Left lung (tissue), 10 donors: ENCODE measurements around the gene RD3L. TPM values are rescaled to one million over a fixed set of nuclear protein-coding genes. Genes with fewer than 3 reads are reported as not detected.
A peak's percentile ranks its signal among the peaks of the same experiment; 100 is the strongest.

ENCODE experiments used
- ATAC-seq: fragments of 200-7000 bp; cut with Tn5 transposase; one replicate; pipeline ENCODE4 v1.9.1; 2020; ENCODE audit warnings: moderate library complexity
- DNase-seq, 4 donors: peaks; one replicate each; pipeline ENCODE4 v3.0.0-alpha.2; 2013 to 2020
- H3K27ac ChIP-seq, 2 donors: fragments of 200-600 bp; sonication (generic) in 1 of 2; one replicate each; pipeline versions ENCODE4 v1.5.0 to v1.8.0; 2020 to 2021
- H3K27me3 ChIP-seq, 2 donors: fragments of 200-600 bp; sonication (generic) in 1 of 2; one replicate each; pipeline versions ENCODE4 v1.5.0 to v1.8.0; 2020 to 2021
- H3K36me3 ChIP-seq, 2 donors: fragments of 200-600 bp; sonication (generic) in 1 of 2; one replicate each; pipeline versions ENCODE4 v1.5.0 to v1.8.0; 2020 to 2021
- H3K4me1 ChIP-seq, 2 donors: fragments of 200-600 bp; one replicate each; pipeline ENCODE4 v1.8.0; 2021
- H3K4me3 ChIP-seq, 2 donors: fragments of 200-600 bp; sonication (generic) in 1 of 2; one replicate each; pipeline versions ENCODE4 v1.5.0 to v1.8.0; 2020 to 2021; ENCODE audit warnings: mild to moderate bottlenecking in 1 of 2
- H3K9me3 ChIP-seq, 2 donors: fragments of 200-600 bp; sonication (generic) in 1 of 2; one replicate each; pipeline versions ENCODE4 v1.5.0 to v1.8.0; 2020 to 2021
- CTCF ChIP-seq, 2 donors: fragments of 200-600 bp; sonication (generic) in 1 of 2; IDR thresholded peaks; one replicate each; pipeline versions ENCODE4 v1.5.0 to v1.8.0; 2021; ENCODE audit warnings: antibody characterized with exemption in 2 of 2
- intact Hi-C, 2 donors: fragments of 100-400 bp; cut with DNase I; formaldehyde crosslinking; loops; one replicate each; pipeline versions ENCODE4 v1.11.2 to v1.14.2; 2022
- polyA plus RNA-seq, 6 donors: library from polyadenylated mRNA; unstranded; fragments of 120-200 nt; gene quantifications; one replicate each; pipeline ENCODE4 v1.2.1, GENCODE V29; 2013; ENCODE audit not compliant: insufficient read length in 6 of 6
- total RNA-seq, 2 donors: library from RNA; stranded (reverse); fragmentation: NEBNext Ultra II Directional; extraction: Animal tissue kit (Norgen Biotek cat#: 25700); gene quantifications; one replicate each; pipeline ENCODE4 v1.2.1, GENCODE V29; 2021
- donor health status: DM: no; HTN: yes; CAD: no.
- donor health status: DM: no; HTN: no; CAD: no.

Gene RD3L
- total and polyA plus RNA-seq, 8 donors, result 0.13 to 0.28 (median 0.19) TPM; not detected in 2

- Histone ChIP-seq H3K36me3 (no peaks in the 10 kb centered on the region), H3K27me3 (no peaks in the 10 kb centered on the region), H3K4me3 (no peak overlapping the region), H3K4me1 (peaks cover 0 to 3% of the 10 kb centered on the region in 2 donors), H3K9me3 (no peaks in the 10 kb centered on the region), H3K27ac (no peak overlapping the region)
- no peak for ATAC-seq
- intact Hi-C loops, result no loop called here
- no peak for DNase-seq
- no peak for TF ChIP-seq CTCF (IDR thresholded peaks at IDR 0.05)
Measured at GRCh38 chr14:103974575-103974974, 32.2 kb upstream of the RD3L start.

- no peak for TF ChIP-seq CTCF (IDR thresholded peaks at IDR 0.05)
- DNase-seq (no peak), ATAC-seq (peak; percentile 81)
- Histone ChIP-seq H3K4me1 (peaks cover 0 to 3% of the 10 kb centered on the region in 2 donors), H3K9me3 (no peaks in the 10 kb centered on the region), H3K27ac (no peak overlapping the region), H3K36me3 (no peaks in the 10 kb centered on the region), H3K4me3 (no peak overlapping the region), H3K27me3 (no peaks in the 10 kb centered on the region)
- intact Hi-C loops, result no loop called here
Measured at GRCh38 chr14:103973354-103973753, 31.0 kb upstream of the RD3L start.

GRCh38 chr14:103969961-103970360 lies 27.6 kb upstream of the RD3L start:
- H3K9me3 ChIP-seq, result no peaks in the 10 kb centered on the region
- TF ChIP-seq CTCF (IDR thresholded peaks at IDR 0.05), result no peak
- peaks cover 0 to 3% of the 10 kb centered on the region in 2 donors for H3K4me1 ChIP-seq
- no peak for ATAC-seq
- intact Hi-C loops, result no loop called here
- no peak overlapping the region for H3K4me3 ChIP-seq
- H3K27me3 ChIP-seq, result no peaks in the 10 kb centered on the region
- no peak overlapping the region for H3K27ac ChIP-seq
- no peaks in the 10 kb centered on the region for H3K36me3 ChIP-seq
- no peak for DNase-seq

- Histone ChIP-seq H3K4me1 (no peaks in the 10 kb centered on the region), H3K36me3 (no peaks in the 10 kb centered on the region), H3K27me3 (no peaks in the 10 kb centered on the region), H3K27ac (no peak overlapping the region), H3K4me3 (no peak overlapping the region), H3K9me3 (no peaks in the 10 kb centered on the region)
- DNase-seq, result no peak
- ATAC-seq, result no peak
- intact Hi-C loops, result no loop called here
- TF ChIP-seq CTCF (IDR thresholded peaks at IDR 0.05), result no peak
Measured at GRCh38 chr14:103966631-103967030, 24.3 kb upstream of the RD3L start.

- Histone ChIP-seq H3K4me1 (no peaks in the 10 kb centered on the region), H3K9me3 (no peaks in the 10 kb centered on the region), H3K36me3 (no peaks in the 10 kb centered on the region), H3K4me3 (no peak overlapping the region), H3K27ac (no peak overlapping the region), H3K27me3 (no peaks in the 10 kb centered on the region)
- DNase-seq (no peak), ATAC-seq (peak; percentile 58)
- no peak for TF ChIP-seq CTCF (IDR thresholded peaks at IDR 0.05)
- intact Hi-C loops, result no loop called here
Measured at GRCh38 chr14:103961928-103962578, 19.7 kb upstream of the RD3L start.
